ENCODE results near the gene ATXN7.
A peak's percentile ranks its signal among the peaks of the same experiment; 100 is the strongest.

ATXN7 gene, protein sequence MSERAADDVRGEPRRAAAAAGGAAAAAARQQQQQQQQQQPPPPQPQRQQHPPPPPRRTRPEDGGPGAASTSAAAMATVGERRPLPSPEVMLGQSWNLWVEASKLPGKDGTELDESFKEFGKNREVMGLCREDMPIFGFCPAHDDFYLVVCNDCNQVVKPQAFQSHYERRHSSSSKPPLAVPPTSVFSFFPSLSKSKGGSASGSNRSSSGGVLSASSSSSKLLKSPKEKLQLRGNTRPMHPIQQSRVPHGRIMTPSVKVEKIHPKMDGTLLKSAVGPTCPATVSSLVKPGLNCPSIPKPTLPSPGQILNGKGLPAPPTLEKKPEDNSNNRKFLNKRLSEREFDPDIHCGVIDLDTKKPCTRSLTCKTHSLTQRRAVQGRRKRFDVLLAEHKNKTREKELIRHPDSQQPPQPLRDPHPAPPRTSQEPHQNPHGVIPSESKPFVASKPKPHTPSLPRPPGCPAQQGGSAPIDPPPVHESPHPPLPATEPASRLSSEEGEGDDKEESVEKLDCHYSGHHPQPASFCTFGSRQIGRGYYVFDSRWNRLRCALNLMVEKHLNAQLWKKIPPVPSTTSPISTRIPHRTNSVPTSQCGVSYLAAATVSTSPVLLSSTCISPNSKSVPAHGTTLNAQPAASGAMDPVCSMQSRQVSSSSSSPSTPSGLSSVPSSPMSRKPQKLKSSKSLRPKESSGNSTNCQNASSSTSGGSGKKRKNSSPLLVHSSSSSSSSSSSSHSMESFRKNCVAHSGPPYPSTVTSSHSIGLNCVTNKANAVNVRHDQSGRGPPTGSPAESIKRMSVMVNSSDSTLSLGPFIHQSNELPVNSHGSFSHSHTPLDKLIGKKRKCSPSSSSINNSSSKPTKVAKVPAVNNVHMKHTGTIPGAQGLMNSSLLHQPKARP

DNA sequence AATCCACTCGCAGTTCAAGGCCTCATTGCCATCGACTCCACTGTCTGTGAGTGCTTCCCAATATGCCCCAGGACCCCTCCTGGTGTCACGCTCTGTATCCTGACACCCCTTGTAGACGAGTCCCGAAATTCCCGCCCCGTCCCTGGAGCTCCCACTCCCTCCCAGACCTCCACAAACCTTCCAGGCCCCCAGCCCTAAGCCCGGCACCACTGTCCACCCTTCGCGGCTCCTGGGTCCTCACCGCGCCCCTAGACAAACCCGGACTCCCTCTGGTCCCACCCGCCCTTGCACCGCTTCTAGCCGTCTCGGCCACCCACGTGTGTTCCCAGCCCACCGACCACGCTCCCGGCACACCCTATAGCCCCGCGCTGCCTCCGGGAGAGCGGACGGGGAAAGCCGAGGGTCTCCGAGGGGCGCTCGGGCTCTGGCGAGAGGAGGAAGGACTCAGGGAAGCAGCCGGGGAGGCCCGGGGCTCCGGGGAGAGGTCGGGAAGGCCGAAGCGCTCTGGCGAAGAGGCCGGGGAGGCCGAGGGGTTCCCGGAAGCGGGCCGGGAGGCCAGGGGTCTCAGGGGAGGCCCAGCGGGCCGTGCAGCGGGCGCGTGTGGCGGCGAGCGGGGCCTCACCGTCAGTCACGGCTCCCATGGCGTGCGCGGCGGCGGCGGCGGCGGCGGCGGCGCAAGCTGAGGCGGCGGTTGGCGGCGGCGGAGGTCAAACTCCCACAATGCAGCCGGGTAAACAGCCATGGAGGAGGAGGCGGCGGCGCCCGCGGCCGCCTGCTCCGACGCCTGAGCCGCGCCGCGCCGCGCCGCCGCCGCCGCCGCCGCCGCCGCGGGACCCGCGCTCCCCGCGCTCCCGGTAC lies at the start of gene ATXN7, which contains the start of gene THOC7:
ATXN7 (plus strand) TSS at position 718 of the 858 bp plus-strand sequence. CDS start 48,732 bp downstream, outside the sequence.
THOC7 (minus strand) TSS at position 656 of the 858 bp plus-strand sequence; CDS start at position 641, 15 bp downstream.
- DNase-seq: peak; percentile 21 to 34

DNA sequence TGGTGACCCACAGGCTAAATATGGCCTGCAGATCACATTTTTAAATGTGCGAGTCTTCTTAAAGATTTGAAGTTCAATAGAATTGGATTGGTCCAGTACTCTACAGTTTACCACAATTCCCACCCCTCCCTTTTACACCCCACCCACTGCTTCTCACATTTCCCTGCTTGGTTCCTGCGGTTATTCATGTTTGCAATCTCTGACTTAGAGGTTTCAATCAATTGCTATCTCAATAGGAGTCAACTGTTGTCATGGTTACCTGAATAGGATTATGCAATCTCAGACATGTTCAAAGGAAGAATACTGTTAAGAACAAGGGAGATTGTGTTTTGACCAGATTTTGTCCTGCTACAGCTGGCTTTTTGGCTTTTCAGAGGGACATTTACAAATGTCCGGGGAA lies 49.4 kb upstream of the ATXN7 start:
- no peak for DNase-seq

DNA sequence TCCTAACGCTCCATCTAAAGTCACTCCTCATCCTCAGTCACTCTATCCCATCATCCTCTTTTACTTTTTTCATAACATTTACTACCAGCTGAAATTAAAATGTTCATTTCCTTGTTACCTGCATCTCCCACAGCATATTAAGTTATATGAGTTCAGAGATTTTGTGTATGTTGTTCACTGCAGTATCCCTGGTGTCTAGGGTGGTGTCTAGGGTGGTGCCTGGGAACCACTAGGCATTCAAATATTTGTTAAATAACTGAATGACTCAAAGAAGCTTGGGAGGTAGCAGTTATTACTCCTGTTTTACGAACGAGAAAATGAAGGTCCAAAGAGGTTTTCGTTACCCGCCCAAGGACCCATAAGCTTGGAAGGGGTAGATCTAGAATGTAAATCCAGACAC lies 46.4 kb upstream of the ATXN7 start:
- no peak for DNase-seq

DNA sequence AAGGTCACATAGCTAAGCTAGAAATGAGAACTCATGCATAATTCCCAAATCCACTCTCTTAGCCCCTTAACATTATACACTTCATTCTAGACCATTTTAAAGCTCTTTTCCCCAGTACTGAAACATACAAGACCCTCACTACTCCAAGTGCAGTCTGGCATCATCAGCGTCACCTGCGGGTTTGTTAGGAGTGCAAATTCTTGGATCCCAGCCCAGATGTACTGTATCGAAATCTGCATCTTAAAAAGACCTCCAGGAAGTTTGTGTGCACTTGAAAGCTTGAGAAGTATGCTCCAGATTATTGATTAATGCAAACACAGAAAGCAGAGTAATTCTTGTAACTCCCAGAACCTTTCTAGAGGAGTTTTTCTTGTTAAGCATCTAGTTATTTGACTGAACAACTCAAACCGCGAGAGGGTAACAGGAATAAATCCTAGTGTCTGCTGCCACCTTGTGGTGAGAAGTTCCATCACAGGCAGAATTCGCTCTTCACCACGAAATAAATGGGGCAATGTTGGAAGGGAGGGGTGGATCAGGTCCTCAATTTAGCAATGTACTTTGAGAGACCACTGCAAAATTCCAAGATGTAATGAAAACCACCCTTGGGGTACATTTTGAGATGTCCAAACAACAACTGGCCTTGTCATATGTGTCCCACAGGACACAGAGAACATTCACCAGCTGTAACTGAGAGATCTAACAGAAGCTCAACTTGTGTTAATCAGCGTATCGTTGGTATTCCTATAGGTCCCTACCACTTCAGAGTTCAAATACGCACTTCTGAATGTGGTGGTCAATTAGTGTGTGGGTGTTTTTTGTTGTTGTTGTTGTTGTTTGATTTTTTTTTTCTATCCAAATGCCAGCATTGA lies 45.2 kb upstream of the ATXN7 start:
- DNase-seq: peak; percentile 73 to 82

DNA sequence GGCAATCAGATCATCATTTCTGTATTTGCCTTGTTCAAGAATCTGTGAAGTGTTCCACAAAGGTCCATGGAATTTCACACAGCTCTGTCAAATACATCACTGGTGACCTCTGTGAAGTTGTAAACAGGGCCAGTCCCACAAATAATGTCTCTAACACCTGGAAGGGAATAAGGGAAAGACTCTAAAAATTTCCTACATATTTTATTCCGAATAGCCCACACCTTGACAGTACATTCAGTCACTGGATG lies 44.6 kb upstream of the ATXN7 start, which contains the start of gene C3orf49:
C3orf49 (plus strand) TSS at position 149 of the 248 bp plus-strand sequence. CDS start 173 bp downstream, outside the sequence.
- no peak for DNase-seq

DNA sequence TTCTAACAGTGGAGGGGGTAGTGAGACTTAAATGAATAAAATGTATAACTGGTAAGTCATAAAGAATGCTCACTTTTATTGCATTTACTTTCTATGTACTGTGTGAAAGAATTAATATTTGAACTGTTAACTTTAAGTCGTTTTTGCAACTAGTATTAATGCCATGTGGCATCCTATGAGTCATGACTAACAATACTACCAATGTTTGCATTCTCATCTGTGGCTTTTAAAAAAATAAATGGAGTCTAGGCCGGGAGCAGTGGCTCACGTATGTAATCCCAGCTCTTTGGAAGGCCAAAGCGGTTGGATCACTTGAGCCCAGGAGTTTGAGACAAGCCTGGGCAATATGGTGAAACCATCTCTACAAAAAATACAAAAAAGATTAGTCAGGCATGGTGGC lies 39.4 kb upstream of the ATXN7 start:
- DNase-seq: no peak

DNA sequence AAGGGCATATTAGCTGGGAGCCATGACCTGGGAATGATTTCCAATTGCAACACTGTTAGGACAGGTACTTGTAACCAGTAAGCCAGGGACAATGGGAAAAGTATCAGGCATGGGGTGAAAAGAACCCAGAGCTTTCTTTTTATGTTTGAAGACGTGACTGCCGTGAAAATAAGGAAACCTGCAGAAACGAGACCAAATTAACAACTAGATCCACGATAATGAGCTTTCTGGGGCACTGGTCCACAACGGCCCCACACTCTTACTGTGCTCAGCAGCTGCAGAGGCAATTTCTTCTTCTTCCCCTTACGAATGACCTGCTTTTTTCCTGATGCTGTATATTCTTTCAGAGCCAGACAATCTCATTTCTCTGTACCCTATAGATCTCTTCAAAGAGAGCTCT lies 33.1 kb upstream of the ATXN7 start:
- no peak for DNase-seq

DNA sequence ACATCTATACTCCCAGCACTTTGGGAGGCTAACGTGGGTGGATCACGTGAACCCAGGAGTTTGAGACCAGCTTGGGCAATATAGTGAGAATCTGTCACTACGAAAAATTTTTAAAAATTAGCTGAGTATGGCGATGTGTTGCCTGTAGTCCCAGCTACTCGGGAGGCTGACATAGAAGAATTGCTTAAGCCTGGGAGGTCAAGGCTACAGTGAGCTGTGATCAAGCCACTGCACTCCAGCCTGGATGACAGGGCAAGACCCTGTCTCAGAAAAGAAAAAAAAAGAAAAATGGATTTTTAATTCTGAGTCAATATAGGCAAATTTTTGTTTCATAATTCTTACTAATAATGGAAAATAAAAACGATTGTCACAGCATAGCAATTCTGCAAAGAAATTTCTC lies 31.3 kb upstream of the ATXN7 start:
- DNase-seq: no peak

DNA sequence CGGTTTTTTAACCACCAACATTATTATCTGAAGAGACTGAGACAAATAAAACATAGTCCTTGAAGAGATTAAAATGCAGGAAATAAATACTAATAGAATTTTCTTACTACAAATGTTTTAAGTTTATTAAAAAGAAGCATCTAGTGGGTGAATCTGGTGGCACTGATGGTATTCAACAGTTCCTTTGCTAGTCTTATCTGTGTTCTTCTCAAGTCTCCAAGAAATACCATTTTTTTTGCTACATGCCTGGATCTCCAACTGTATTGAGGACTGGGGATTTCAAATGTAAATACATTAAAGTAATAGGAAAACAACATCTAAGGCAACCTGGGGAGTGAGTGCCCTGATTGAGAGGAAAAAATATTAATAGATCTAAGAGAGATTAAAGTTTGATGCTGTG lies 22.0 kb upstream of the ATXN7 start:
- DNase-seq: no peak

DNA sequence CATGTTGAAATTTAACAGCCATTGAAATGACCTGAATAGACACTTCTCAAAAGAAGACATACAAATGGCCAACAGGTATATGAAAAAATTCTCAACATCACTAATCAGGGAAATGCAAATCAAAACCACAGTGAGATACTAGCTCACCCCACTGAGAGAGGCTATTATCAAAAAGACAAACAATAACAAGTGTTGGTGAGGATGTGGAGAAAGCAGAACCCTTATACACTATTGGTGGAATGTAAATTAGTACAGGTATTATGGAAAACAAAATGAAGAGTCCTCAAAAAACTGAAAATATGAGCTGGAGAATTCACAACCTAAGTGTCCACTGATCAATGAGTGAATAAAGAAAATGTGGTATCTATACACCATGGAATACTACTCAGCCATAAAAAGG lies 21.5 kb upstream of the ATXN7 start:
- no peak for DNase-seq

DNA sequence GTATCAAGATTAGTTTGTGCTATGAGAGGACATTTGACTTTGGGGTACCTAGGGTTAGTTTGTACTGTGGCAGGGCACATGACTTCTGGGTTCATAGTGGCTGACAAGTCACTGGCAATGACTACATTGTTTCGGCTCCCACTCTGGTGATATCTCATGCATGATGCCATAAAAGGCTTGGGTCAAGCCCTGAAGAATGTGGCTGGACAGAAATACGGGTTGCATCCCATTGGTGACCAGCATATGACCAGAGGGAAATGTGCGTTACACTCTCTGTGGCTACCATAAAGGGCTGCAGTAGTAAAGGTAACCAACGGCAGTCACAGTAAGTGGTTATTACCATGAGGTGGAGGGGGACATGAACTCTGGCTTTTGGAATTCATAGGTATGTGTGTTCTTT lies 18.5 kb upstream of the ATXN7 start:
- no peak for DNase-seq

DNA sequence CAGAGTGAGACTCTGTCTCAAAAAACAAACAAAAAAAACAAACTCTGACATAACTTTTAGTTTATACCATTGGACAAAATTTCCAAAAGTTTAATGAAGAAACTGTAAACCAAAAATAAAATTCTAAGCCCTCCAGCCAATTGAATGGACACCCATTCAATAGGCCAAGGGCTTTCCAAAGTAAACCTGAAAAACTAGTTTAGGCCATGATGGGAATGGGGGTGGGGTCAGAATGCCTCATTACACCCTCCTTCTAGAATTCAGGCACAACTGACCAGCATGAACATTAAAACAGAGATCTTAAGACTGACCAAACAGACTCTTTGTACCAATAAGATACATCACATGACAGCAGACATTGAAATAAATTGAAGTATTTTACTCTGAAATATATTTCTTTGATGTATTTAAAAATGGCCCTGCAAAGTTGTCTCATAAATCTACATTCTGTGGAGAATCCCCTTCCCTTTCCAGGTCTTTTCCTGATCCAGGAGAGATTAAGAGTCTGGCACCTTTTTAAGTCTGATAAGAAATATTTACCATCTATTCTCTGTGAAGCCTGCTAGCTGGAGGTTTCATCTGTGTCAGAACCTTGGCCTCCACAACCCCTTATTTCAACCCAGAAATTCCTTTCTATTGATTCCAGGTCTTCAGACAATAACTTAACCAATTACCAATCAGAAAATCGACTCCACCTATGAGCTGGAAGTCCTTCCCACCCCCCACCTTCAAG lies 15.8 kb upstream of the ATXN7 start:
- DNase-seq: no peak

DNA sequence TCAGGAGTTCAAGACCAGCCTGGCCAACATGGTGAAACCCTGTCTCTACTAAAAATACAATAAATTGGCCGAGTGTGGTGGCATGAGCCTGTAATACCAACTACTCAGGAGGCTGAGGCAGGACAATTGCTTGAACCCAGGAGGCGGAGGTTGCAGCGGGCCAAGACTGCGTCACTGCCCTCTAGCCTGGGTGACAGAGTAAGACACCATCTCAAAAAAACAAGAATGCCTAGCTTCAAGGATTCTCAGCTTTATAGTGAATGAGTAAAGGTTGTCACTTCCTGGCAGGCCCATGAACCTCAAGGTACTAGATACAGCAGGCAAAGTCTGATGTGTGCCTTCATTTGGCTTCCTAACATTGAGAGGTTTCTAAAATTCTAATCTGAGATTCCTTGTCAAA lies 14.5 kb upstream of the ATXN7 start:
- no peak for DNase-seq

DNA sequence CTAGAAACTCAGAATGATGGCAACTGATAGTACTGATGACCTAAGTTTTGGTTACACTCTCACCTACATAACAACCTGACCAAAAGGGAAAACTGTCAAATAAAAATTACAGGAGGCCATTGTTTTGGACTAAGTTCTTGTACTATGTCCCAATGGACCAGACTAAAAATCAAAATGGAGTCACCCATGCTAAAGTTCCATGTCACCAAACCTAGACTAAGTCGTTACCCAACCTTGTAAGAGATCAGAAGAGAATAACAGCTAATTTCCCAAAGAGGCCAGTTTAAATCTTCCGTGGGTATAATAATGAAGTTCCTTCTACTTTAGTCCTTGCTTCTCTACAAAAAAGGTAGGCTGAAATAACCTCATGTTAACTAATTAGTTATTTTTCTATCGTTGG lies 12.4 kb upstream of the ATXN7 start:
- no peak for DNase-seq

DNA sequence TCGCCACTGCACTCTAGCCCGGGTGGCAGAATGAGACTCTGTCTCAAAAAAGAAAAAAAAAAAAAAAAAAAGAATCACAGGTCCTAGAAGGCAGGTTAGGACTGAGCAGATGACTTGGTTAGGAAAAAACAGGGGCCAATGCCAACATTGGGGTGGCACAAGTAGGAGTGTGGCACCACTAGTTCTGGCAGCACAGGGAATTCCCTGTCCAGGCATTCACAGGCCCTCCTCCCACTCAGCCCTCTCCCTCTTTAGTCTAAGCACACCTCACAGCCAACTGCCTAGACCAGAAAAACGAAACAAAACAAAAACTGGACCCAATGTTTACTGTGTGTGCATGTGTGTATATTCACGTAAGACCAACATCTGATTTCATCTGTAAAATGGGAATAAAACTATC lies 10.6 kb upstream of the ATXN7 start:
- no peak for DNase-seq

DNA sequence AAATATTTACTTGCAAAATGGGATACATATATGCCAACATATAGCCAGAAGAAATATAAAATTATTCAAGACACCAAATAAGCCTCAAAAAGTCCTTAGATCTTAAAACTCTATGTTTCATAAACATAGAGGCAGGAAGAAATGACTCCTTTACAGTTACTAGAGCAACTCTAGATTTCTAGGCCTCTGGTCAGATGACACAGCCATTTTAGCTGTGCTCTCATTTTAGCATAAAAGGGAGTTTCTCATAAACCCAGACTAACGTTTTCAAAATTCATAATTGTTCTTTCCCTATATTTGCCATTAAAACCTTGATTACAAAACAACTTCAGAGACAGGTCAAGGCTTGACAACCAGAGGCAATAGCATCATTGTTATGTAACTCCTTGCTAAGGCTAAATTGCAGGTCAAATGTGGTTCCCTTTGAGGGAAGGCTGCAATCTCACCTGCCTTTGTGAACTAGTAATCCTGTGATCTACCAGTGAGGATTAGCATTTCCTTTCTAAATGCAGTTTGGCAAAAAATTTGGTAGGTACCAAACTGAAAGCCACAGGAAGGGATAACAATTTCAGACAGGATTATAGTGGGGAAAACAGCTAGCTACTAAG lies 8.2 kb upstream of the ATXN7 start:
- no peak for DNase-seq

DNA sequence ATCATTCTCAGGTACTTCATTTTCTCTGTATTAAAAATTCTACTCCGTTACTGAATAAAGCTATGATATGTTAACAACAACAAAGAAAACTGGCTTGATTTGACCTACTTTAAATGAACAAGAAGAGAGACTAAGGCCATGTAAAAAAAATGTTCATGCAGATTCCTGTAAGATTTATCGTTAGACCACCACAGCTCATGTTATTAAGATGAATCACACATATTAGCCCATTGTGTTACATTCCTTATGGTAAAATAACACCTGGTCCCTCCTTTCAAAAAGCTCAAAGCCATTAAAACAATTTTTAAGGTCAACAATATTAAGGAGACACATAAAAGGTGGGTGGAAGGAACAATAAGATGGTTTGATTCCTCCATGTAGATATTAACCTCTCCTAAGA lies 6.4 kb upstream of the ATXN7 start:
- DNase-seq: no peak

DNA sequence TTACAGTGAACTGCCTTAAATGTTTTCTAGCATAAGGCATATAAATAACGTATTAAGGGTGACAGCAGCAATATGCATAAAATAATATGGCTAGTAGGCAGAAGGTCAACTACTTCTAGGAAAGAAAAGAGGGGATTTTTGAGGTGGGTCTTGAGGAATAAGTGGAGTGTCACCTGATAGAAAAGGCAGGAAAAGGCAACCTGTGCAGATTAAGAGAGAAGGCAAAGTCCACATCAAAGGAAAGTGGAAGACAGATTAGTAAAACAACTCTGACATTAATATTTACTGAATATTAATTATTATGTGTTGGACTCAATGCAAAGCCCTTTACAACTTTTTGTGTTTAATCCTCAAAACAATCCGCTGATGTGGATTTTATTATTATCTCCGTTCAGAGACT lies 2.9 kb upstream of the ATXN7 start:
- no peak for DNase-seq

DNA sequence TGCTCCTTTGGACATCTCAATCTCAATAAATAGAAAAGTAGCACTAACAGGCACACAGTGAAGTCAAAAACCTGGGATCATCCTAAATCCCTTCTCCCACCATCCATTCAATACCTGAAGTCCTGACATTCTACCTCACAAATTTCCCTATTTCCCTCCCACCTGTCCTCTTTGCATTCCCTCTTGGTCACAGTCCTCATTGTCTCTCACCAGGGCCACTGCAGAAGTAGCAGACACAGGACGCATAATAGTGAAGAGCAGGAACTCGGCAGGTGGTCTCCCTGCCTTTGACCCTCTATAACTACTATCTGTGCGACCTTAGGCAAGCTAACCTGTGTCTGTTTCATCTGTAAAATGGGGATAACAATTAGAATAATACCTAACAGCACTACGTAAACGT lies 2.4 kb upstream of the ATXN7 start:
- no peak for DNase-seq

DNA sequence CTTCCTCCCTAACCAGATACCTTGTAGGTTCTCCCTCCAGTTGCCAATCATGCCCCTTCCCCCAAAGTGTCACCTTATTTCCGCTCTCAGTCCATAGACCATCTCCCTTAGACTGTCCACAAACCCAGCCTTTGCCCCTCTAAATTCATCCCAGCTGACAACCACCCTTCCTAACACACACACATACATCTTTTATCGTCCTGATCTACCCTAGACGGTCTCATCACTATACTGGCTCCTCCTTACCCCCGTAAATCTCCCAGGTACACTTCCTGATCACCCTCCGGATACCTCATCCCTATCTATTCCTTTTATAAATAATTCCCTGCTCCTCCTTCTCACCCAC lies 890 bp upstream of the ATXN7 start:
- DNase-seq: peak in 1 of 2 experiments; percentile 18

Data from Kasumi-1 (cell line).